ENCODE results near the gene ECT2L.

- TF ChIP-seq POLR2A (IDR thresholded peaks at IDR 0.05) (no peak), EP300 (IDR thresholded peaks at IDR 0.05) (no peak)
- TF ChIP-seq, protein P1, sequence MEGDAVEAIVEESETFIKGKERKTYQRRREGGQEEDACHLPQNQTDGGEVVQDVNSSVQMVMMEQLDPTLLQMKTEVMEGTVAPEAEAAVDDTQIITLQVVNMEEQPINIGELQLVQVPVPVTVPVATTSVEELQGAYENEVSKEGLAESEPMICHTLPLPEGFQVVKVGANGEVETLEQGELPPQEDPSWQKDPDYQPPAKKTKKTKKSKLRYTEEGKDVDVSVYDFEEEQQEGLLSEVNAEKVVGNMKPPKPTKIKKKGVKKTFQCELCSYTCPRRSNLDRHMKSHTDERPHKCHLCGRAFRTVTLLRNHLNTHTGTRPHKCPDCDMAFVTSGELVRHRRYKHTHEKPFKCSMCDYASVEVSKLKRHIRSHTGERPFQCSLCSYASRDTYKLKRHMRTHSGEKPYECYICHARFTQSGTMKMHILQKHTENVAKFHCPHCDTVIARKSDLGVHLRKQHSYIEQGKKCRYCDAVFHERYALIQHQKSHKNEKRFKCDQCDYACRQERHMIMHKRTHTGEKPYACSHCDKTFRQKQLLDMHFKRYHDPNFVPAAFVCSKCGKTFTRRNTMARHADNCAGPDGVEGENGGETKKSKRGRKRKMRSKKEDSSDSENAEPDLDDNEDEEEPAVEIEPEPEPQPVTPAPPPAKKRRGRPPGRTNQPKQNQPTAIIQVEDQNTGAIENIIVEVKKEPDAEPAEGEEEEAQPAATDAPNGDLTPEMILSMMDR (IDR thresholded peaks at IDR 0.05): no peak
Measured at GRCh38 chr6:138943089-138943625, 147.3 kb downstream of the ECT2L start.

Data from ovary (tissue), 3 donors.